Gastroesophageal sphincter (tissue), 3 donors: ENCODE data around the gene TENT4A.

Source experiments
- POLR2A ChIP-seq, 2 donors: fragments of 450-650 bp; IDR thresholded peaks; one replicate each; pipeline ENCODE4 v1.6.1; 2017; ENCODE audit warnings: antibody characterized with exemption in 2 of 2, mild to moderate bottlenecking in 2 of 2, moderate library complexity in 1 of 2
- TF ChIP-seq, protein P1 (sequence below), 4 experiments: fragments of 200-600 bp in 2 of 4; fragments of 450-650 bp in 2 of 4; sonication (generic) in 1 of 4; IDR thresholded peaks; one replicate each; pipeline ENCODE4 v1.5.1; 2017 to 2019; ENCODE audit warnings: antibody characterized with exemption in 4 of 4, mild to moderate bottlenecking in 2 of 4, moderate library complexity in 2 of 4

DNA sequence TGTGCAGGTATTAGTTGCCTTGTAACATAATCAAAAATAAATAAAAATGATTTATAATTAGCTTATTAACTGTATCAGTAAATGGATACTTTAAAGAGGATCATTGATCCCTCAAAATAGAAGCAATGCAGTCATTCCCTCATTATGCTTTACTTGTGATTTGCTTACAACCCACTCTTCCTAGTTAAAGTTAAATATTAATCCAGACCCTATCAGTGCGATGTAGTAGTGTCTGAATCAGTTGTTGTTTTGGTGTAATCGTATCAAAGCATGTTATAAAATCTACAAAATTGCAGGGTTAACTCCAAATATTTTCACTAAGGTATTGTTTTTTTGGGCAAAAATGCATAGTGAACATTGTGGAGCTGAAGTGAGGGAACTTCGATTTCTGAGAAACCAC, 17.6 kb downstream of the TENT4A start:
- TF ChIP-seq, protein P1, sequence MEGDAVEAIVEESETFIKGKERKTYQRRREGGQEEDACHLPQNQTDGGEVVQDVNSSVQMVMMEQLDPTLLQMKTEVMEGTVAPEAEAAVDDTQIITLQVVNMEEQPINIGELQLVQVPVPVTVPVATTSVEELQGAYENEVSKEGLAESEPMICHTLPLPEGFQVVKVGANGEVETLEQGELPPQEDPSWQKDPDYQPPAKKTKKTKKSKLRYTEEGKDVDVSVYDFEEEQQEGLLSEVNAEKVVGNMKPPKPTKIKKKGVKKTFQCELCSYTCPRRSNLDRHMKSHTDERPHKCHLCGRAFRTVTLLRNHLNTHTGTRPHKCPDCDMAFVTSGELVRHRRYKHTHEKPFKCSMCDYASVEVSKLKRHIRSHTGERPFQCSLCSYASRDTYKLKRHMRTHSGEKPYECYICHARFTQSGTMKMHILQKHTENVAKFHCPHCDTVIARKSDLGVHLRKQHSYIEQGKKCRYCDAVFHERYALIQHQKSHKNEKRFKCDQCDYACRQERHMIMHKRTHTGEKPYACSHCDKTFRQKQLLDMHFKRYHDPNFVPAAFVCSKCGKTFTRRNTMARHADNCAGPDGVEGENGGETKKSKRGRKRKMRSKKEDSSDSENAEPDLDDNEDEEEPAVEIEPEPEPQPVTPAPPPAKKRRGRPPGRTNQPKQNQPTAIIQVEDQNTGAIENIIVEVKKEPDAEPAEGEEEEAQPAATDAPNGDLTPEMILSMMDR (IDR thresholded peaks at IDR 0.05) = no peak
- no peak for TF ChIP-seq POLR2A (IDR thresholded peaks at IDR 0.05)
